A549 (cell line): ENCODE results near the gene ATOX1. TPM values are rescaled to one million over a fixed set of nuclear protein-coding genes. Genes with fewer than 3 reads are reported as not detected.

ENCODE experiments used
- ATAC-seq, 2 experiments: fragments of 200-7000 bp in 1 of 2; fragments of >200 bp in 1 of 2; cut with Nextera tagmentation in 1 of 2; cut with Tn5 transposase in 1 of 2; 3 replicates each; pipeline versions ENCODE4 v1.8.0 to v1.9.1; 2018 to 2020; ENCODE audit warnings: mild to moderate bottlenecking in 1 of 2, moderate library complexity in 1 of 2
- CTCF ChIA-PET: fragments of 300-600 bp; sonication (Branson Sonifier 250); formaldehyde crosslinking; extraction: SDS; loops from one replicate; lab custom pipeline; 2021; ENCODE audit warnings: antibody characterized with exemption, inconsistent platforms; lab: Yijun Ruan, JAX
- POLR2A ChIA-PET: fragments of 350-600 bp; formaldehyde crosslinking; extraction: SDS; loops from one replicate; lab custom pipeline; 2021; ENCODE audit warnings: antibody characterized with exemption, inconsistent platforms; lab: Yijun Ruan, JAX
- DNase-seq, 2 experiments: peaks; one replicate each; pipeline versions ENCODE4 v3.0.0 to v3.0.0-alpha.2; 2011 to 2016; ENCODE audit warnings: low read depth in 1 of 2, low spot score in 1 of 2
- FAIRE-seq: peaks from 2 replicates; lab custom pipeline; 2011; peaks lifted over from hg19 to GRCh38; lab: Jason Lieb, UNC
- H3K27ac ChIP-seq, 2 experiments: fragments of >200 bp; sonication (Bioruptor Twin); formaldehyde crosslinking; 3 replicates each; pipeline ENCODE4 v1.5.1; 2016 to 2017
- H3K4me1 ChIP-seq: fragments of >200 bp; sonication (Bioruptor Twin); formaldehyde crosslinking; 3 replicates; pipeline ENCODE4 v1.6.1; 2016
- H3K4me2 ChIP-seq: fragments of >200 bp; sonication (Bioruptor Twin); formaldehyde crosslinking; 3 replicates; pipeline ENCODE4 v1.6.1; 2016
- H3K4me3 ChIP-seq: fragments of >200 bp; sonication (Bioruptor Twin); formaldehyde crosslinking; 3 replicates; pipeline ENCODE4 v1.5.1; 2016
- H3K9me3 ChIP-seq: fragments of >200 bp; sonication (Bioruptor Twin); formaldehyde crosslinking; 3 replicates; pipeline ENCODE4 v1.6.1; 2016
- ATOH8 ChIP-seq: fragments of 250-450 bp; sonication (Bioruptor Pico); IDR thresholded peaks from 2 replicates; pipeline ENCODE4 v1.5.0; 2020; ENCODE audit warnings: low read depth, mild to moderate bottlenecking, moderate library complexity
- CBX8 ChIP-seq: fragments of 200-600 bp; sonication (generic); IDR thresholded peaks from 2 replicates; pipeline ENCODE4 v1.6.1; 2016
- CEBPB ChIP-seq, 2 experiments: fragments of >200 bp in 1 of 2; sonication (Bioruptor Twin) in 1 of 2; formaldehyde crosslinking in 1 of 2; IDR thresholded peaks; 2 replicates each; pipeline ENCODE4 v1.6.1; 2012 to 2016
- CHD2 ChIP-seq: fragments of 150-350 bp; IDR thresholded peaks from 2 replicates; pipeline ENCODE4 v1.6.1; 2014; ENCODE audit warnings: low read length; ENCODE audit not compliant: partially characterized antibody
- CHD4 ChIP-seq: fragments of 200-600 bp; sonication (generic); IDR thresholded peaks from 2 replicates; pipeline ENCODE4 v1.6.1; 2016; ENCODE audit warnings: antibody characterized with exemption, mild to moderate bottlenecking, borderline replicate concordance
- EHF ChIP-seq: fragments of 250-450 bp; sonication (Bioruptor Pico); IDR thresholded peaks from 2 replicates; pipeline ENCODE4 v1.5.0; 2020; ENCODE audit warnings: mild to moderate bottlenecking
- ESRRA ChIP-seq: fragments of 150-350 bp; IDR thresholded peaks from 2 replicates; pipeline ENCODE4 v1.6.1; 2014; ENCODE audit warnings: mild to moderate bottlenecking, low read length, borderline replicate concordance
- GATA3 ChIP-seq: IDR thresholded peaks from 2 replicates; pipeline ENCODE4 v1.6.1; 2012; ENCODE audit warnings: borderline replicate concordance
- HOXA7 ChIP-seq: fragments of 250-450 bp; sonication (Bioruptor Pico); IDR thresholded peaks from 2 replicates; pipeline ENCODE4 v1.5.0; 2020; ENCODE audit warnings: mild to moderate bottlenecking, moderate library complexity
- HOXB5 ChIP-seq: fragments of 250-450 bp; sonication (Bioruptor Pico); IDR thresholded peaks from 2 replicates; pipeline ENCODE4 v1.5.0; 2020; ENCODE audit warnings: mild to moderate bottlenecking, moderate library complexity
- JUN ChIP-seq, 2 experiments: fragments of >200 bp; sonication (Bioruptor Twin); formaldehyde crosslinking; IDR thresholded peaks; 2 replicates in 1 of 2; 3 replicates in 1 of 2; pipeline ENCODE4 v1.6.1; 2016 to 2017
- JUNB ChIP-seq: fragments of >200 bp; sonication (Bioruptor Twin); formaldehyde crosslinking; IDR thresholded peaks from 2 replicates; pipeline ENCODE4 v1.6.1; 2016
- MYC ChIP-seq: IDR thresholded peaks from 2 replicates; pipeline ENCODE4 v1.6.1; 2012; ENCODE audit warnings: mild to moderate bottlenecking, inconsistent platforms, low read length, improper control_type of control experiment, borderline replicate concordance
- NR3C1 ChIP-seq: fragments of >200 bp; sonication (Bioruptor Twin); formaldehyde crosslinking; IDR thresholded peaks from 3 replicates; pipeline ENCODE4 v1.6.1; 2017
- PBX3 ChIP-seq: IDR thresholded peaks from 2 replicates; pipeline ENCODE4 v1.6.1; 2012
- RAD21 ChIP-seq, 2 experiments: fragments of >200 bp in 1 of 2; sonication (Bioruptor Twin) in 1 of 2; formaldehyde crosslinking in 1 of 2; IDR thresholded peaks in 1 of 2; conservative IDR thresholded peaks in 1 of 2; 2 replicates in 1 of 2; 3 replicates in 1 of 2; pipeline ENCODE4 v1.6.1; 2012 to 2018; ENCODE audit warnings: inconsistent platforms in 1 of 2
- RARB ChIP-seq: fragments of 250-450 bp; sonication (Bioruptor Pico); IDR thresholded peaks from 2 replicates; pipeline ENCODE4 v1.8.0; 2021; ENCODE audit warnings: mild to moderate bottlenecking, moderate library complexity
- RCOR1 ChIP-seq: fragments of 150-350 bp; IDR thresholded peaks from 2 replicates; pipeline ENCODE4 v1.6.1; 2014; ENCODE audit warnings: antibody characterized with exemption, low read length, low read depth
- REST ChIP-seq: fragments of 200-600 bp; sonication (generic); IDR thresholded peaks from 2 replicates; pipeline ENCODE4 v1.6.1; 2016; ENCODE audit warnings: antibody characterized with exemption, mild to moderate bottlenecking, moderate library complexity
- RFX5 ChIP-seq: fragments of 450-650 bp; IDR thresholded peaks from 2 replicates; pipeline ENCODE4 v1.7.1; 2014; ENCODE audit warnings: antibody characterized with exemption, mild to moderate bottlenecking, moderate library complexity
- RNF2 ChIP-seq: fragments of 200-600 bp; sonication (generic); IDR thresholded peaks from 2 replicates; pipeline ENCODE4 v1.6.1; 2016; ENCODE audit warnings: low read depth, mild to moderate bottlenecking, antibody characterized with exemption, moderate library complexity, borderline replicate concordance
- TFCP2L1 ChIP-seq: fragments of 250-450 bp; sonication (Bioruptor Pico); IDR thresholded peaks from 2 replicates; pipeline ENCODE4 v1.5.0; 2021; ENCODE audit warnings: mild to moderate bottlenecking
- USF2 ChIP-seq: fragments of 450-650 bp; IDR thresholded peaks from 2 replicates; pipeline ENCODE4 v1.6.1; 2014; ENCODE audit warnings: antibody characterized with exemption
- ZC3H11A ChIP-seq: fragments of 450-650 bp; IDR thresholded peaks from 2 replicates; pipeline ENCODE4 v1.6.1; 2014; ENCODE audit warnings: antibody characterized with exemption, mild to moderate bottlenecking
- ZFP36 ChIP-seq: fragments of 450-650 bp; IDR thresholded peaks from 2 replicates; pipeline ENCODE4 v1.6.1; 2014; ENCODE audit warnings: borderline replicate concordance; ENCODE audit not compliant: partially characterized antibody
- WGBS: methylation state at CpG from one replicate; pipeline ENCODE4 v1.1.6; 2017; ENCODE audit errors: missing lambda C conversion rate; 5-methylcytosine and 5-hydroxymethylcytosine counted together
- polyA plus RNA-seq, 4 experiments: library from polyadenylated mRNA; depleted of rRNA in 3 of 4; stranded (reverse); fragments of >200 nt; fragmentation: RNase III in 1 of 4; extraction: RNeasy Plus Mini Kit Qiagen cat#74134 plus additional on column Dnase treatment in 1 of 4; gene quantifications; 2 replicates in 3 of 4; 3 replicates in 1 of 4; pipeline ENCODE4 v1.2.3, GENCODE V29; 2011 to 2017
- TF ChIP-seq, protein P1 (sequence below): fragments of 250-450 bp; sonication (Bioruptor Pico); IDR thresholded peaks from 2 replicates; pipeline ENCODE4 v1.5.0; 2021; ENCODE audit warnings: mild to moderate bottlenecking, moderate library complexity, borderline replicate concordance

ATOX1 gene
- polyA plus RNA-seq, 2 of the 4 experiments (the other 2 are of a cell fraction), result 58.1 to 218 TPM

DNA sequence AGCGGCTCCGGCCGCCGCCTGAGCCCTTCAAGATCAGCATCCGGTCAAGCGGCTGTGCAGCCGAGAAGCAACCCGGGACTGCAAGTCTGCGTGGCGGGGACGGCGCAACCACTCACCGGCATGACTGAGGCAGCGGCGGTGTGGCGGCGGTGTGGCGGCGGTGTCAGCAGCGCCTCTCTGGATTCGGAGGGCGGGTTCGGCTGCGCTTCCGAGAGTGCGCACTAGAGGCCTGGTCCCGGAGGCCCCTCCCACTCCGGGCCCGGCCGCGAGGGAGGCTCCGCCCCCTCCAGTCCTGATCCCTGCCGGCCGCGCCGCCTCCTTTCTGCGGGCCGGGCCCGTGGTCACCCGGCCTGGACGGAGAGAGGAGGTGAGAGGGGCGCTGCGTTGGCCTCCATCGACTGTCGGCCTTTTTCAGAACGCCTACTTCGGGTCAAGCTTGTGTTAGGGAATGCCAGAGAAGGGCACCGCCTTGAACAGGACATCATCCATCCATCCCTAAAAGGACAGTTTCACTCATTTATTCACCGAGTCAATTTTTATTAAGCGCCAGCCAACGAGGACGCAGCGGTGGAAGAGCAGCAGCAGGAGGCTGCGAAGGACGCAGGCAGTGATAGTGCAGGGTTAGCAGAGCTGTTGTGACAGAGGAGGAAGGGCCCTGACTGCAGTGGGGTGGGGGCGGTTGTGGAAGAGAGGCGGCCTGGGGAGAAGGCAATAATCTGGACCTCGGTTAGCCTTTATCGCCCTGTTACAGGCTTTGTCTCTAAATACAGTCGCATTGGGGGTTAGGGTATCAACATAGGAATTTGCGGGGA is at the start of gene ATOX1 (continued):
- TF ChIP-seq TFCP2L1 (CRISPR knock-in tag) (no peak), ZFP36 (no peak), EHF (CRISPR knock-in tag) (no peak), CEBPB (IDR thresholded peaks at IDR 0.05) (no peak), RAD21 (conservative IDR thresholded peaks at IDR 0.05 in 1 of 2, IDR thresholded peaks at IDR 0.05 in 1 of 2) (no peak), CHD4 (no peak), GATA3 (no peak), HOXA7 (CRISPR knock-in tag) (no peak), MYC (peak; percentile 48; the same call in 1 of the 2 replicates), CBX8 (no peak), ZC3H11A (no peak), RFX5 (no peak; the same call in 1 of the 2 replicates), NR3C1 (no peak), CHD2 (no peak), JUN (IDR thresholded peaks at IDR 0.05) (peak in 1 of 2 experiments; percentile 74; a peak in 2 of 5 replicates), REST (no peak), RCOR1 (no peak), USF2 (no peak), RNF2 (no peak)
- TF ChIP-seq, protein P1, sequence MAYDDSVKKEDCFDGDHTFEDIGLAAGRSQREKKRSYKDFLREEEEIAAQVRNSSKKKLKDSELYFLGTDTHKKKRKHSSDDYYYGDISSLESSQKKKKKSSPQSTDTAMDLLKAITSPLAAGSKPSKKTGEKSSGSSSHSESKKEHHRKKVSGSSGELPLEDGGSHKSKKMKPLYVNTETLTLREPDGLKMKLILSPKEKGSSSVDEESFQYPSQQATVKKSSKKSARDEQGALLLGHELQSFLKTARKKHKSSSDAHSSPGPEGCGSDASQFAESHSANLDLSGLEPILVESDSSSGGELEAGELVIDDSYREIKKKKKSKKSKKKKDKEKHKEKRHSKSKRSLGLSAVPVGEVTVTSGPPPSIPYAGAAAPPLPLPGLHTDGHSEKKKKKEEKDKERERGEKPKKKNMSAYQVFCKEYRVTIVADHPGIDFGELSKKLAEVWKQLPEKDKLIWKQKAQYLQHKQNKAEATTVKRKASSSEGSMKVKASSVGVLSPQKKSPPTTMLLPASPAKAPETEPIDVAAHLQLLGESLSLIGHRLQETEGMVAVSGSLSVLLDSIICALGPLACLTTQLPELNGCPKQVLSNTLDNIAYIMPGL (CRISPR knock-in tag), result no peak

DNA sequence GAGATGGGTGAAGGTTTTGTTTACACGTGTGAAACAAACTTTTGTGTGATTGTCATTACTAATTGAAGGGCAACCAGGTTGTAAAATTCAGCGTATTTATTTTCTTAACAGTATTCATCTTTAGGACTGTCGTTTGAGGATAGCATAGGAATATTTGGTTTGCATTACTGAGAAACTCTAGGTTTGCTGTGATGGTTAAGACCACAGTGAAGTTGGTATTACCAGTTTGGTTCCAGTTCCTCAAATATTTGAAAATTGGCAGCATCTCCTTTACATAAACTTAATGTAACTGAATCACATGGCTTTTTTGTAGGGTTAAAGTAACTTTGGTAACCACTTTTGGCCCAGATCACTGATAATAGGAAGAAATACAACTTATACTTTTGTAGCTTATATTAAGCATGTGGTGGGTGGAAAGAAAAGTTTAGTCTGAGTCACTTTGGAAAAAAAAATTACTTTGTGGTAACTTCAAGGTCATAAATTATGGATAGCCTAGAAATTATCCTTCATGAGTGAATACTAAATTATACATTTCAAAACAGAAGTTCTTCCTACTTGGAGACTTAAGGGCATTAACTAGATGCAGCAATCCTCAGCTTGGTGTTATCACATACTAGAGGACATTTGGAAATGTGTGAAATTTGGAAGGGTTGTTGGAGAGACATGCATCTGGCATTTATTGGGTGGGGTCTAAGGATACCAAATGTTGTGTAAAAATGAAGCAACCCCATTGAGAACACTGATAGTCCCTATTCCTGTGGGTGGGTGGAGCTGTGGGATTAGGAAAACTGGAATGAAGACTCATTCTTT is 47.2 kb upstream of the ATOX1 start:
- ATAC-seq, result no peak
- TF ChIP-seq HOXB5 (no peak), CHD2 (no peak), RARB (CRISPR knock-in tag) (no peak), HOXA7 (CRISPR knock-in tag) (no peak), PBX3 (no peak), CEBPB (IDR thresholded peaks at IDR 0.05) (no peak), NR3C1 (no peak), JUNB (no peak), ESRRA (no peak), RCOR1 (no peak), ZFP36 (no peak), GATA3 (no peak), RAD21 (conservative IDR thresholded peaks at IDR 0.05 in 1 of 2, IDR thresholded peaks at IDR 0.05 in 1 of 2) (no peak), ATOH8 (CRISPR knock-in tag) (no peak)
- FAIRE-seq, result no peak
- no peak overlapping the region for H3K4me3 ChIP-seq
- no peaks in the 10 kb centered on the region for H3K4me1 ChIP-seq
- no peak for DNase-seq
- no peak overlapping the region for H3K27ac ChIP-seq
- CTCF ChIA-PET, result interaction anchor here (1.4 to 1.8 kb wide), 2 partner anchors 20 to 25 kb away, joined by 3 to 7 read pairs; no protein-coding TSS in a partner anchor
- POLR2A ChIA-PET, result no interaction called here
- WGBS, result 95% methylated on average over 3 of the region's 3 CpGs
- H3K4me2 ChIP-seq, result no peak overlapping the region
- no peaks in the 10 kb centered on the region for H3K9me3 ChIP-seq
